ENCODE data around the gene PRDM13.
"Not testable (repeated sequence)": the region's sequence is repeated elsewhere in the genome, so short reads cannot be mapped to it uniquely, and the experiment has no call there.

Gene PRDM13

GRCh38 chr6:99604166-99605073, 2.2 kb upstream of the PRDM13 start:
- no peak for DNase-seq

GRCh38 chr6:99605074-99605734, 1.4 kb upstream of the PRDM13 start:
- DNase-seq = no peak

GRCh38 chr6:99605911-99606655, 550 bp upstream of the PRDM13 start:
- no peak for DNase-seq

- DNase-seq = no peak
These were observed 893 bp downstream of the PRDM13 start for GRCh38 chr6:99607416-99608036.

GRCh38 chr6:99608059-99608885, 1.6 kb downstream of the PRDM13 start:
- DNase-seq = no peak

GRCh38 chr6:99608886-99609482, 2.4 kb downstream of the PRDM13 start:
- DNase-seq = no peak

GRCh38 chr6:99609905-99610489, 3.4 kb downstream of the PRDM13 start:
- DNase-seq = no peak

- DNase-seq = no peak
These were observed 4.5 kb downstream of the PRDM13 start for GRCh38 chr6:99611148-99611547.

- DNase-seq = no peak
These were observed 6.1 kb downstream of the PRDM13 start for GRCh38 chr6:99612551-99613408.

GRCh38 chr6:99613409-99613704, 6.7 kb downstream of the PRDM13 start:
- no peak for DNase-seq

- DNase-seq = no peak
These were observed 7.2 kb downstream of the PRDM13 start for GRCh38 chr6:99613705-99614429.

GRCh38 chr6:99614430-99615186, 8.0 kb downstream of the PRDM13 start:
- no peak for DNase-seq

GRCh38 chr6:99617131-99617530, 10.5 kb downstream of the PRDM13 start:
- DNase-seq = no peak

- DNase-seq = no peak
These were observed 12.2 kb downstream of the PRDM13 start for GRCh38 chr6:99618649-99619408.

GRCh38 chr6:99619409-99619762, 12.8 kb downstream of the PRDM13 start:
- no peak for DNase-seq

GRCh38 chr6:99622044-99622443, 15.4 kb downstream of the PRDM13 start:
- DNase-seq = not testable (repeated sequence)

- DNase-seq = no peak
These were observed 22.7 kb downstream of the PRDM13 start for GRCh38 chr6:99629293-99629692.

- DNase-seq = no peak
These were observed 31.0 kb downstream of the PRDM13 start for GRCh38 chr6:99637629-99638028.
